Measurements from ENCODE around the gene GRID2. TPM values are rescaled to one million over a fixed set of nuclear protein-coding genes. Genes with fewer than 3 reads are reported as not detected.

The GRID2 gene
- polyA plus RNA-seq, 1 donor (not counting 4 experiments of a cell fraction or from before 2014, with no cell fraction given) = not detected

GRCh38 chr4:93018243-93018642 lies 714.5 kb downstream of the GRID2 start:
- no peak overlapping the region for H2AFZ ChIP-seq (ENCODE audit: control insufficient read depth, low read length)
- H3K9me1 ChIP-seq (ENCODE audit: control insufficient read depth, extremely low read depth, insufficient read depth, low read length) = no peaks in the 10 kb centered on the region
- no peak overlapping the region for H3K9ac ChIP-seq (ENCODE audit: control insufficient read depth, extremely low read depth, insufficient read depth, low read length)
- dilution Hi-C loops (cut with MboI; ENCODE audit: extremely low pct_ligation_motif_present, low sequenced_read_pairs) = no loop called here
- no peaks in the 10 kb centered on the region for H3K79me2 ChIP-seq (ENCODE audit: control insufficient read depth, insufficient read depth, low read length)
- H3K27ac ChIP-seq (ENCODE audit: control insufficient read depth, insufficient read depth, low read length) = no peak overlapping the region
- no peaks in the 10 kb centered on the region for H3K4me1 ChIP-seq (ENCODE audit: control insufficient read depth, extremely low read depth, insufficient read depth, low read length)
- no peaks in the 10 kb centered on the region for H3K27me3 ChIP-seq (ENCODE audit: control insufficient read depth, extremely low read depth, insufficient read depth, low read length)
- H4K20me1 ChIP-seq (ENCODE audit: control insufficient read depth, extremely low read depth, insufficient read depth, low read length) = no peaks in the 10 kb centered on the region
- H3K4me2 ChIP-seq (ENCODE audit: control insufficient read depth, extremely low read depth, insufficient read depth, low read depth, low read length) = no peak overlapping the region
- H3K9me3 ChIP-seq (ENCODE audit: control insufficient read depth, low read depth, low read length) = no peaks in the 10 kb centered on the region
- FAIRE-seq (no peak), DNase-seq (ENCODE audit: low read depth, low spot score) (no peak)
- H3K36me3 ChIP-seq (ENCODE audit: control insufficient read depth in 2 of 2, extremely low read depth in 1 of 2, insufficient read depth in 2 of 2, low read length in 2 of 2) = no peaks in the 10 kb centered on the region
- H3K4me3 ChIP-seq (ENCODE audit: control insufficient read depth in 2 of 3, extremely low read depth in 1 of 3, insufficient read depth in 2 of 3, low read depth in 1 of 3, low read length in 3 of 3) = no peak overlapping the region
- TF ChIP-seq, protein P1, sequence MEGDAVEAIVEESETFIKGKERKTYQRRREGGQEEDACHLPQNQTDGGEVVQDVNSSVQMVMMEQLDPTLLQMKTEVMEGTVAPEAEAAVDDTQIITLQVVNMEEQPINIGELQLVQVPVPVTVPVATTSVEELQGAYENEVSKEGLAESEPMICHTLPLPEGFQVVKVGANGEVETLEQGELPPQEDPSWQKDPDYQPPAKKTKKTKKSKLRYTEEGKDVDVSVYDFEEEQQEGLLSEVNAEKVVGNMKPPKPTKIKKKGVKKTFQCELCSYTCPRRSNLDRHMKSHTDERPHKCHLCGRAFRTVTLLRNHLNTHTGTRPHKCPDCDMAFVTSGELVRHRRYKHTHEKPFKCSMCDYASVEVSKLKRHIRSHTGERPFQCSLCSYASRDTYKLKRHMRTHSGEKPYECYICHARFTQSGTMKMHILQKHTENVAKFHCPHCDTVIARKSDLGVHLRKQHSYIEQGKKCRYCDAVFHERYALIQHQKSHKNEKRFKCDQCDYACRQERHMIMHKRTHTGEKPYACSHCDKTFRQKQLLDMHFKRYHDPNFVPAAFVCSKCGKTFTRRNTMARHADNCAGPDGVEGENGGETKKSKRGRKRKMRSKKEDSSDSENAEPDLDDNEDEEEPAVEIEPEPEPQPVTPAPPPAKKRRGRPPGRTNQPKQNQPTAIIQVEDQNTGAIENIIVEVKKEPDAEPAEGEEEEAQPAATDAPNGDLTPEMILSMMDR (optimal IDR thresholded peaks at IDR 0.05 in 1 of 3, IDR thresholded peaks at IDR 0.05 in 1 of 3, conservative IDR thresholded peaks at IDR 0.05 in 1 of 3; ENCODE audit: extremely low read depth in 1 of 3, insufficient read depth in 2 of 3, low read length in 3 of 3) = no peak
- no peak for TF ChIP-seq EZH2 (IDR thresholded peaks at IDR 0.05; ENCODE audit: low read length)

DNA sequence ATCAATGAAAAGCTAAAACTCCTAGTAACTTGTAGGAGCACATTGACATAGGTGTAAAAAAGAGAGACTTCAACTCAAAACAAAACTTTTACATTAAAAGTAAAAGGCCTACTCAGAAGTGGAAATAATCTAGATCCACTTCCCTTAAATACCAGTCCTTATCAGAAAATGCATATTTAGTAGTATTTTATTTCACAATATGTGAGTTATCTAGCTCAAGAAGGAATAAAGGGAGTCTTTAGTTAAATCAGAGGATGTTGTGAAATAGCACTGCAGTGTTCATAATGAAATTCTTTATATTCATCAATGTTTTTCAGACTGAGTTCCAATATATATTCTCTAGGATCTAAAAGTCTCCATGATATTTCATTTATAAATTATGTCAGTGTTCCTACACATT lies 715.0 kb downstream of the GRID2 start:
- Histone ChIP-seq H4K20me1 (ENCODE audit: control insufficient read depth, extremely low read depth, insufficient read depth, low read length) (no peaks in the 10 kb centered on the region), H3K36me3 (ENCODE audit: control insufficient read depth in 2 of 2, extremely low read depth in 1 of 2, insufficient read depth in 2 of 2, low read length in 2 of 2) (no peaks in the 10 kb centered on the region), H3K9me3 (ENCODE audit: control insufficient read depth, low read depth, low read length) (no peaks in the 10 kb centered on the region), H3K79me2 (ENCODE audit: control insufficient read depth, insufficient read depth, low read length) (no peaks in the 10 kb centered on the region), H3K27me3 (ENCODE audit: control insufficient read depth, extremely low read depth, insufficient read depth, low read length) (no peaks in the 10 kb centered on the region), H2AFZ (ENCODE audit: control insufficient read depth, low read length) (no peak overlapping the region), H3K4me2 (ENCODE audit: control insufficient read depth, extremely low read depth, insufficient read depth, low read depth, low read length) (no peak overlapping the region), H3K9me1 (ENCODE audit: control insufficient read depth, extremely low read depth, insufficient read depth, low read length) (no peaks in the 10 kb centered on the region), H3K9ac (ENCODE audit: control insufficient read depth, extremely low read depth, insufficient read depth, low read length) (no peak overlapping the region), H3K4me3 (ENCODE audit: control insufficient read depth in 2 of 3, extremely low read depth in 1 of 3, insufficient read depth in 2 of 3, low read depth in 1 of 3, low read length in 3 of 3) (no peak overlapping the region), H3K4me1 (ENCODE audit: control insufficient read depth, extremely low read depth, insufficient read depth, low read length) (no peaks in the 10 kb centered on the region), H3K27ac (ENCODE audit: control insufficient read depth, insufficient read depth, low read length) (no peak overlapping the region)
- DNase-seq (ENCODE audit: low read depth, low spot score) (no peak), FAIRE-seq (no peak)
- TF ChIP-seq EZH2 (IDR thresholded peaks at IDR 0.05; ENCODE audit: low read length) = no peak
- dilution Hi-C loops (cut with MboI; ENCODE audit: extremely low pct_ligation_motif_present, low sequenced_read_pairs) = no loop called here

DNA sequence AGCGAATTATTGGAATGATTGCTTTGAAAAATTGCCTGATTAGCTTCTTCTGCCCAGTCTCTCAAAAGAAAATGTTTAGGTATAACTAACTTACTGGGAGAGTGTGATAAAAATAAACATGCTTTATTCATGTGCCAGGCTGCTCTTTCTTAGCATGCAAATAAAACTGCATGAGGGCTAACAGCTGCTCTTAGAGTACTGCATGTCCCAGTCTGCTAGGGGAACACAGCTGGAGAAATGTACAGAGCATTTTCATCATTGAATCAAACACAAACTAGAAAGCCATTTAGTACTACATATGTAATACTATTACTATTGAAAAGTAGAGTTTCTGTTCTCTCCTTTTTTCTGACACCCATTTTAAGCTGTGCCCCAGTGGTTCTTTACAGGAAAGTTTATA lies 726.0 kb downstream of the GRID2 start:
- no peaks in the 10 kb centered on the region for H3K4me1 ChIP-seq (ENCODE audit: control insufficient read depth, extremely low read depth, insufficient read depth, low read length)
- no peak overlapping the region for H3K4me3 ChIP-seq (ENCODE audit: control insufficient read depth in 2 of 3, extremely low read depth in 1 of 3, insufficient read depth in 2 of 3, low read depth in 1 of 3, low read length in 3 of 3)
- no peaks in the 10 kb centered on the region for H4K20me1 ChIP-seq (ENCODE audit: control insufficient read depth, extremely low read depth, insufficient read depth, low read length)
- H3K27ac ChIP-seq (ENCODE audit: control insufficient read depth, insufficient read depth, low read length) = no peak overlapping the region
- no peak for TF ChIP-seq EZH2 (IDR thresholded peaks at IDR 0.05; ENCODE audit: low read length)
- TF ChIP-seq, protein P1 (optimal IDR thresholded peaks at IDR 0.05 in 1 of 3, IDR thresholded peaks at IDR 0.05 in 1 of 3, conservative IDR thresholded peaks at IDR 0.05 in 1 of 3; ENCODE audit: extremely low read depth in 1 of 3, insufficient read depth in 2 of 3, low read length in 3 of 3) = no peak
- no peak overlapping the region for H3K9ac ChIP-seq (ENCODE audit: control insufficient read depth, extremely low read depth, insufficient read depth, low read length)
- DNase-seq (ENCODE audit: low read depth, low spot score) (no peak), FAIRE-seq (no peak)
- no peak overlapping the region for H3K4me2 ChIP-seq (ENCODE audit: control insufficient read depth, extremely low read depth, insufficient read depth, low read depth, low read length)
- no peaks in the 10 kb centered on the region for H3K9me1 ChIP-seq (ENCODE audit: control insufficient read depth, extremely low read depth, insufficient read depth, low read length)
- no peaks in the 10 kb centered on the region for H3K79me2 ChIP-seq (ENCODE audit: control insufficient read depth, insufficient read depth, low read length)
- no peaks in the 10 kb centered on the region for H3K9me3 ChIP-seq (ENCODE audit: control insufficient read depth, low read depth, low read length)
- no peaks in the 10 kb centered on the region for H3K36me3 ChIP-seq (ENCODE audit: control insufficient read depth in 2 of 2, extremely low read depth in 1 of 2, insufficient read depth in 2 of 2, low read length in 2 of 2)
- no peaks in the 10 kb centered on the region for H3K27me3 ChIP-seq (ENCODE audit: control insufficient read depth, extremely low read depth, insufficient read depth, low read length)
- dilution Hi-C loops (cut with MboI; ENCODE audit: extremely low pct_ligation_motif_present, low sequenced_read_pairs) = no loop called here
- H2AFZ ChIP-seq (ENCODE audit: control insufficient read depth, low read length) = no peak overlapping the region
